H1 (cell line): Measurements from ENCODE around the gene FHIT. TPM values are rescaled to one million over a fixed set of nuclear protein-coding genes. Genes with fewer than 3 reads are reported as not detected.

Source experiments
- CTCF ChIA-PET: fragments of 300-600 bp; sonication (Branson Sonifier 250); formaldehyde crosslinking; loops from one replicate; lab custom pipeline; 2021; ENCODE audit not compliant: partially characterized antibody; lab: Charles Lee
- POLR2A ChIA-PET: fragments of 300-600 bp; sonication (Branson Sonifier 250); formaldehyde crosslinking; loops from one replicate; lab custom pipeline; 2021; ENCODE audit warnings: inconsistent platforms; ENCODE audit not compliant: partially characterized antibody; lab: Charles Lee
- DNase-seq, 2 experiments: peaks; one replicate each; pipeline versions ENCODE4 v3.0.0 to v3.0.0-alpha.2; 2010 to 2022; ENCODE audit warnings: low spot score in 2 of 2, low read depth in 1 of 2, mixed read lengths in 1 of 2
- FAIRE-seq: peaks from 2 replicates; lab custom pipeline; 2011; peaks lifted over from hg19 to GRCh38; lab: Jason Lieb, UNC
- H2AFZ ChIP-seq: 2 replicates; pipeline ENCODE4 v1.8.1; 2012; ENCODE audit warnings: low read length, inconsistent platforms
- H2AK5ac ChIP-seq: 2 replicates; pipeline ENCODE4 v1.6.1; 2013; ENCODE audit warnings: low read depth, low read length
- H2BK120ac ChIP-seq: replicated peaks from 2 replicates; pipeline ENCODE3; 2013; ENCODE audit warnings: low read depth, low read length, inconsistent platforms
- H2BK12ac ChIP-seq: 2 replicates; pipeline ENCODE4 v1.6.1; 2013; ENCODE audit warnings: low read depth, low read length
- H2BK15ac ChIP-seq: 2 replicates; pipeline ENCODE4 v1.6.1; 2013; ENCODE audit warnings: low read length
- H2BK20ac ChIP-seq: 2 replicates; pipeline ENCODE4 v1.6.1; 2013; ENCODE audit warnings: low read length
- H2BK5ac ChIP-seq: 2 replicates; pipeline ENCODE4 v1.6.1; 2013; ENCODE audit warnings: low read depth, low read length
- H3K14ac ChIP-seq: 2 replicates; pipeline ENCODE4 v1.6.1; 2013; ENCODE audit warnings: inconsistent platforms; ENCODE audit not compliant: insufficient read length
- H3K18ac ChIP-seq: 2 replicates; pipeline ENCODE4 v1.6.1; 2013; ENCODE audit warnings: low read length; ENCODE audit errors: extremely low read depth
- H3K23ac ChIP-seq: 2 replicates; pipeline ENCODE4 v1.6.1; 2013; ENCODE audit warnings: inconsistent platforms; ENCODE audit not compliant: insufficient read length
- H3K23me2 ChIP-seq: 2 replicates; pipeline ENCODE4 v1.6.1; 2013; ENCODE audit warnings: low read depth, low read length
- H3K27ac ChIP-seq: 2 replicates; pipeline ENCODE4 v1.6.1; 2011; ENCODE audit warnings: low read depth, low read length, inconsistent platforms
- H3K27me3 ChIP-seq, 4 experiments: replicated peaks in 1 of 4; 1 replicate in 1 of 4; 2 replicates in 3 of 4; pipeline versions ENCODE4 v1.6.1 to v1.8.1; 2011 to 2013; ENCODE audit warnings: low read length in 3 of 4, mild to moderate bottlenecking in 3 of 4, inconsistent platforms in 2 of 4, mixed read lengths in 2 of 4, moderate library complexity in 1 of 4; ENCODE audit not compliant: control insufficient read depth in 3 of 4, insufficient read depth in 3 of 4; ENCODE audit errors: extremely low read depth in 1 of 4
- H3K36me3 ChIP-seq, 4 experiments: 2 replicates each; pipeline versions ENCODE4 v1.6.1 to v1.8.1; 2011 to 2013; ENCODE audit warnings: mild to moderate bottlenecking in 4 of 4, low read length in 3 of 4, moderate library complexity in 2 of 4, control low read depth in 1 of 4, inconsistent platforms in 1 of 4; ENCODE audit not compliant: insufficient read depth in 4 of 4, control insufficient read depth in 2 of 4
- H3K4ac ChIP-seq: replicated peaks from 2 replicates; pipeline ENCODE3; 2013; ENCODE audit warnings: low read length, low read depth, mixed read lengths, inconsistent platforms; ENCODE audit not compliant: insufficient read length
- H3K4me1 ChIP-seq, 4 experiments: replicated peaks in 1 of 4; 1 replicate in 1 of 4; 2 replicates in 3 of 4; pipeline versions ENCODE4 v1.6.1 to v1.8.1; 2011 to 2013; ENCODE audit warnings: low read length in 3 of 4, inconsistent platforms in 2 of 4, mixed read lengths in 1 of 4; ENCODE audit not compliant: insufficient read depth in 4 of 4, control insufficient read depth in 3 of 4
- H3K4me2 ChIP-seq, 2 experiments: 2 replicates each; pipeline versions ENCODE4 v1.6.1 to v1.8.1; 2011 to 2013; ENCODE audit warnings: low read depth in 2 of 2, low read length in 2 of 2, control low read depth in 1 of 2, inconsistent platforms in 1 of 2, mild to moderate bottlenecking in 1 of 2; ENCODE audit not compliant: insufficient read depth in 1 of 2
- H3K4me3 ChIP-seq, 4 experiments: fragments of 200-600, 300-600 bp in 1 of 4; sonication (generic), shearing (Covaris generic), sonication (Bioruptor Twin) in 1 of 4; 2 replicates each; pipeline versions ENCODE4 v1.5.1 to v1.8.1; 2011 to 2016; ENCODE audit warnings: low read length in 4 of 4, low read depth in 3 of 4, control low read depth in 2 of 4, inconsistent platforms in 2 of 4, mild to moderate bottlenecking in 2 of 4, mixed read lengths in 1 of 4, moderate library complexity in 1 of 4; ENCODE audit not compliant: insufficient read depth in 2 of 4; ENCODE audit errors: extremely low read depth in 1 of 4
- H3K56ac ChIP-seq: replicated peaks from 2 replicates; pipeline ENCODE3; 2013; ENCODE audit warnings: low read depth, mild to moderate bottlenecking, mixed read lengths, low read length, inconsistent platforms; ENCODE audit not compliant: insufficient read length
- H3K79me1 ChIP-seq: 2 replicates; pipeline ENCODE4 v1.6.1; 2013; ENCODE audit warnings: low read depth, low read length, control low read depth
- H3K79me2 ChIP-seq, 2 experiments: 2 replicates each; pipeline versions ENCODE4 v1.6.1 to v1.8.1; 2012 to 2013; ENCODE audit warnings: low read length in 2 of 2, mild to moderate bottlenecking in 2 of 2, inconsistent platforms in 1 of 2; ENCODE audit not compliant: insufficient read depth in 2 of 2, control insufficient read depth in 1 of 2
- H3K9ac ChIP-seq, 4 experiments: replicated peaks in 1 of 4; 1 replicate in 1 of 4; 2 replicates in 3 of 4; pipeline versions ENCODE4 v1.6.1 to v1.8.1; 2011 to 2013; ENCODE audit warnings: low read depth in 3 of 4, low read length in 3 of 4, control low read depth in 2 of 4, mild to moderate bottlenecking in 2 of 4, moderate library complexity in 2 of 4, inconsistent platforms in 1 of 4; ENCODE audit errors: extremely low read depth in 1 of 4
- H3K9me3 ChIP-seq, 2 experiments: 2 replicates each; pipeline versions ENCODE4 v1.6.1 to v1.8.1; 2012 to 2013; ENCODE audit warnings: mild to moderate bottlenecking in 2 of 2, moderate library complexity in 2 of 2, control low read depth in 1 of 2, inconsistent platforms in 1 of 2, low read depth in 1 of 2, low read length in 1 of 2, mixed read lengths in 1 of 2; ENCODE audit not compliant: insufficient read depth in 2 of 2
- H4K20me1 ChIP-seq, 2 experiments: replicated peaks in 1 of 2; 2 replicates each; pipeline versions ENCODE3 to v1.8.1; 2011 to 2013; ENCODE audit warnings: inconsistent platforms in 2 of 2, low read length in 2 of 2, mild to moderate bottlenecking in 1 of 2; ENCODE audit not compliant: insufficient read depth in 2 of 2, control insufficient read depth in 1 of 2
- H4K5ac ChIP-seq: 2 replicates; pipeline ENCODE4 v1.6.1; 2013; ENCODE audit warnings: low read length, low read depth, mixed read lengths, inconsistent platforms; ENCODE audit not compliant: insufficient read length
- H4K8ac ChIP-seq: 2 replicates; pipeline ENCODE4 v1.8.0; 2013; ENCODE audit warnings: mild to moderate bottlenecking, moderate library complexity, low read length, inconsistent platforms; ENCODE audit not compliant: insufficient read depth; ENCODE audit errors: extremely low read depth
- H4K91ac ChIP-seq: replicated peaks from 2 replicates; pipeline ENCODE3; 2013; ENCODE audit warnings: low read length, mixed read lengths, inconsistent platforms; ENCODE audit not compliant: insufficient read length
- CHD1 ChIP-seq: IDR thresholded peaks from 2 replicates; pipeline ENCODE4 v1.6.1; 2012; ENCODE audit warnings: low read depth, low read length, improper control_type of control experiment
- RBBP5 ChIP-seq: IDR thresholded peaks from 2 replicates; pipeline ENCODE4 v1.7.1; 2012; ENCODE audit warnings: low read depth, mild to moderate bottlenecking, inconsistent platforms, low read length, moderate library complexity, borderline replicate concordance
- RXRA ChIP-seq: IDR thresholded peaks from 2 replicates; pipeline ENCODE4 v1.6.1; 2011; ENCODE audit warnings: low read depth, mild to moderate bottlenecking, low read length, moderate library complexity; ENCODE audit not compliant: insufficient read depth
- SIN3A ChIP-seq, 2 experiments: IDR thresholded peaks in 1 of 2; conservative IDR thresholded peaks in 1 of 2; 2 replicates each; pipeline ENCODE4 v1.6.1; 2011 to 2012; ENCODE audit warnings: low read length in 2 of 2, improper control_type of control experiment in 1 of 2, low read depth in 1 of 2, mild to moderate bottlenecking in 1 of 2
- WGBS, 2 experiments: shearing (Covaris generic) in 1 of 2; methylation state at CpG; one replicate each; pipeline versions ENCODE4 v1.1.6 to v1.1.7; 2013 to 2015; ENCODE audit warnings: low lambda C conversion rate in 2 of 2, mixed read lengths in 2 of 2, inconsistent platforms in 1 of 2, low coverage in 1 of 2, missing lambda C conversion rate in 1 of 2; ENCODE audit not compliant: insufficient replicate concordance in 2 of 2, insufficient coverage in 1 of 2, insufficient read length in 1 of 2; ENCODE audit errors: extremely low coverage in 1 of 2, missing lambda C conversion rate in 1 of 2; 5-methylcytosine and 5-hydroxymethylcytosine counted together
- polyA plus RNA-seq, 7 experiments: library from polyadenylated mRNA; depleted of rRNA in 3 of 7; stranded (reverse) in 5 of 7; unstranded in 2 of 7; fragments of >200 nt in 5 of 7; fragments of 200-250 nt in 2 of 7; gene quantifications; 1 replicate in 5 of 7; 2 replicates in 1 of 7; 4 replicates in 1 of 7; pipeline versions ENCODE4 v1.2.1 to v1.2.3, GENCODE V29; 2011 to 2013; ENCODE audit warnings: missing spikeins in 2 of 7, mixed read lengths in 2 of 7
- total RNA-seq: library from RNA; stranded (reverse); fragmentation: NEBNext Ultra II Directional; extraction: Animal tissue kit (Norgen Biotek cat#: 25700); gene quantifications from 2 replicates; pipeline ENCODE4 v1.2.1, GENCODE V29; 2021
- TF ChIP-seq, protein P1 (sequence below): IDR thresholded peaks from 2 replicates; pipeline ENCODE4 v1.6.1; 2012; ENCODE audit warnings: inconsistent platforms

FHIT gene
- total and polyA plus RNA-seq, 2 of the 8 experiments (the other 6 are each of a cell fraction or from before 2014, with no cell fraction given): 1.2 to 3.2 TPM

GRCh38 chr3:61154457-61155198, 96.6 kb downstream of the FHIT start:
- POLR2A ChIA-PET: no interaction called here

More at GRCh38 chr3:61154457-61155198, 96.6 kb downstream of the FHIT start:
- Histone ChIP-seq H3K18ac (no peak overlapping the region), H3K27ac (no peak overlapping the region), H3K27me3 (no peaks in the 10 kb centered on the region), H3K79me1 (no peaks in the 10 kb centered on the region), H3K56ac (no peak overlapping the region), H4K5ac (no peak overlapping the region), H2AFZ (no peak overlapping the region), H2BK120ac (no peak overlapping the region), H2BK5ac (no peak overlapping the region), H2BK12ac (no peak overlapping the region), H2AK5ac (no peak overlapping the region), H3K9me3 (no peaks in the 10 kb centered on the region), H3K4me3 (no peak overlapping the region), H3K23ac (no peak overlapping the region), H2BK20ac (0 out of 2 replicates have a peak overlapping the region, but pooled peaks have one; percentile 57), H3K4me2 (no peak overlapping the region), H4K8ac (no peak overlapping the region), H3K36me3 (no peaks in the 10 kb centered on the region), H3K79me2 (no peaks in the 10 kb centered on the region), H3K23me2 (no peaks in the 10 kb centered on the region), H3K4ac (no peak overlapping the region), H3K4me1 (peaks cover 0 to 1% (median 0%) of the 10 kb centered on the region in 4 experiments; a peak in 1 of 7 replicates), H3K9ac (no peak overlapping the region), H4K91ac (no peak overlapping the region), H3K14ac (no peak overlapping the region), H2BK15ac (no peak overlapping the region), H4K20me1 (no peaks in the 10 kb centered on the region)
- DNase-seq: no peak
- WGBS, 2 experiments: 95% methylated on average over 7 of the region's 7 CpGs; no CpG with 5 or more reads in 1 of the 2 experiments
- no peak for FAIRE-seq
- CTCF ChIA-PET: interaction anchor here (1.5 kb wide), 1 partner anchor 215 kb away, joined by 4 read pairs; no protein-coding TSS in a partner anchor
- TF ChIP-seq CHD1 (no peak), RBBP5 (no peak), SIN3A (conservative IDR thresholded peaks at IDR 0.05 in 1 of 2, IDR thresholded peaks at IDR 0.05 in 1 of 2; ENCODE audit: low read depth in 1 of 2, low read length in 2 of 2) (no peak), RXRA (no peak)
- TF ChIP-seq, protein P1, sequence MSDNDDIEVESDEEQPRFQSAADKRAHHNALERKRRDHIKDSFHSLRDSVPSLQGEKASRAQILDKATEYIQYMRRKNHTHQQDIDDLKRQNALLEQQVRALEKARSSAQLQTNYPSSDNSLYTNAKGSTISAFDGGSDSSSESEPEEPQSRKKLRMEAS: no peak
